ENCODE results near the gene RAPH1. TPM values are rescaled to one million over a fixed set of nuclear protein-coding genes. Genes with fewer than 3 reads are reported as not detected.

RAPH1 gene
- total and polyA plus RNA-seq, 3 experiments from 2014 or later: 2.8 to 3.5 TPM; not detected in 1

DNA sequence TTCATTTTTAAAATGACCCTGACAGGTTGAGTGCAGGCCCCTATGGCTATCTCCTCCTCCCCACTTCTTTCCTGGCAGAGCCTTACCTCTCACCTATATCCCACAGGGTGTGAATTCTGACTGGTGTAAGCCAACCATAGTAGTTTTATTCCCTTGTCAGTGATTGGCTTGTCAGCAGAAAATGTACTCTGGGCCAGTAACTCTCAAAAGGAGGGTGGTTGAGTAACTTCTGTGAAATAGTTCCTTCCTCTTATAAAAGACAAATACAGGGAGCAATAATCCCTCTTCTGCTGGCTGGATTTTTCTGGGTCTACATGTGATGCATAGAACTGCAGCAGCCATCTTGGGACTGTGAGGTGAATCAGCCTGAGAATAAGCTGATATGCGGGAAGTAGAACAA, 83.4 kb downstream of the RAPH1 start:
- Histone ChIP-seq H3K36me3 (ENCODE audit: insufficient read depth, low read length) (no peaks in the 10 kb centered on the region), H3K27me3 (ENCODE audit: insufficient read depth, low read length, poor library complexity, severe bottlenecking) (no peaks in the 10 kb centered on the region), H3K4me3 (ENCODE audit: low read length) (no peak overlapping the region), H3K4me1 (ENCODE audit: insufficient read depth, low read length) (no peaks in the 10 kb centered on the region), H3K9me3 (ENCODE audit: low read length) (no peaks in the 10 kb centered on the region), H3K27ac (ENCODE audit: low read depth, low read length) (no peak overlapping the region)
- H3K4me1 Mint-ChIP-seq: peaks cover 0 to 6% (median 0%) of the 10 kb centered on the region in 3 donors
- no peak for DNase-seq
- peaks cover 0 to 3% (median 0%) of the 10 kb centered on the region in 3 donors for H3K36me3 Mint-ChIP-seq
- H3K4me3 Mint-ChIP-seq: no peak overlapping the region
- ChIA-PET POLR2A (no interaction called here), CTCF (no interaction called here)
- H3K27me3 Mint-ChIP-seq: no peaks in the 10 kb centered on the region
- H3K9me3 Mint-ChIP-seq: no peaks in the 10 kb centered on the region
- peak overlapping the region in 2 of 8 donors; percentile 1 to 26 for H3K27ac Mint-ChIP-seq

DNA sequence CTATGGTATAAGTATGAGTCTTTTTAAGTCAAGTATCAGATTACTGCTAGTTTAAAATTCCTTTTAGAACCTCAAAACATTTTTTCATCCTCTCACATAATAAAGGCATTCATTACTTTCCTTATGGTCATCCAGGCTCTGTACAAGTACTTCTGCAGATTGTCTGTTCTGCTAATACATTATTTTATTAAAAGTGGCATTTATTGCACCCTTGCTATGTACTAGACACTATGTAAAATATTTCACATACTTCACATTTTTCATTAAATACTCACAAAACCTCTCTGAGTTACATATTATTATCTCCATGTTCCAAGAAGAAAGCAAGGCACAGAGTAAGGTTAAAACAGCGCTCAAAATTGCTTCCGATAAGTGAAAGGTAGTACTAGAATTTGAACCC, 84.1 kb downstream of the RAPH1 start:
- Mint-ChIP-seq H3K9me3 (no peaks in the 10 kb centered on the region), H3K36me3 (peaks cover 0 to 6% (median 0%) of the 10 kb centered on the region in 3 donors), H3K27ac (no peak overlapping the region), H3K4me1 (peaks cover 0 to 6% (median 0%) of the 10 kb centered on the region in 3 donors), H3K4me3 (no peak overlapping the region), H3K27me3 (no peaks in the 10 kb centered on the region)
- no peak overlapping the region for H3K4me3 ChIP-seq (ENCODE audit: low read length)
- H3K4me1 ChIP-seq (ENCODE audit: insufficient read depth, low read length): no peaks in the 10 kb centered on the region
- H3K9me3 ChIP-seq (ENCODE audit: low read length): no peaks in the 10 kb centered on the region
- POLR2A ChIA-PET: no interaction called here
- CTCF ChIA-PET: no interaction called here
- H3K27ac ChIP-seq (ENCODE audit: low read depth, low read length): no peak overlapping the region
- no peaks in the 10 kb centered on the region for H3K27me3 ChIP-seq (ENCODE audit: insufficient read depth, low read length, poor library complexity, severe bottlenecking)
- no peak for DNase-seq
- no peaks in the 10 kb centered on the region for H3K36me3 ChIP-seq (ENCODE audit: insufficient read depth, low read length)

GRCh38 chr2:203450561-203450960, 84.5 kb downstream of the RAPH1 start:
- no peaks in the 10 kb centered on the region for H3K9me3 ChIP-seq (ENCODE audit: low read length)
- no peak overlapping the region for H3K4me3 ChIP-seq (ENCODE audit: low read length)
- H3K9me3 Mint-ChIP-seq: no peaks in the 10 kb centered on the region
- ChIA-PET POLR2A (no interaction called here), CTCF (interaction anchor here (1.0 kb wide), 1 partner anchor 10 kb away, joined by 3 read pairs; no protein-coding TSS in a partner anchor)
- H3K27me3 Mint-ChIP-seq: no peaks in the 10 kb centered on the region
- no peak for DNase-seq
- H3K27ac ChIP-seq (ENCODE audit: low read depth, low read length): no peak overlapping the region
- H3K4me1 Mint-ChIP-seq: peaks cover 0 to 6% (median 0%) of the 10 kb centered on the region in 3 donors
- no peaks in the 10 kb centered on the region for H3K27me3 ChIP-seq (ENCODE audit: insufficient read depth, low read length, poor library complexity, severe bottlenecking)
- no peaks in the 10 kb centered on the region for H3K4me1 ChIP-seq (ENCODE audit: insufficient read depth, low read length)
- no peak overlapping the region for H3K27ac Mint-ChIP-seq
- H3K4me3 Mint-ChIP-seq: no peak overlapping the region
- no peaks in the 10 kb centered on the region for H3K36me3 ChIP-seq (ENCODE audit: insufficient read depth, low read length)
- H3K36me3 Mint-ChIP-seq: peaks cover 0 to 6% (median 0%) of the 10 kb centered on the region in 3 donors

- no peak overlapping the region for H3K27ac ChIP-seq (ENCODE audit: low read depth, low read length)
- ChIA-PET POLR2A (no interaction called here), CTCF (no interaction called here)
- no peaks in the 10 kb centered on the region for H3K27me3 ChIP-seq (ENCODE audit: insufficient read depth, low read length, poor library complexity, severe bottlenecking)
- DNase-seq: no peak
- Mint-ChIP-seq H3K4me1 (no peaks in the 10 kb centered on the region), H3K27me3 (no peaks in the 10 kb centered on the region), H3K9me3 (no peaks in the 10 kb centered on the region), H3K27ac (no peak overlapping the region), H3K4me3 (no peak overlapping the region), H3K36me3 (peaks cover 0 to 6% (median 0%) of the 10 kb centered on the region in 3 donors)
- no peaks in the 10 kb centered on the region for H3K4me1 ChIP-seq (ENCODE audit: insufficient read depth, low read length)
- H3K9me3 ChIP-seq (ENCODE audit: low read length): no peaks in the 10 kb centered on the region
- no peak overlapping the region for H3K4me3 ChIP-seq (ENCODE audit: low read length)
- no peaks in the 10 kb centered on the region for H3K36me3 ChIP-seq (ENCODE audit: insufficient read depth, low read length)
Observed at GRCh38 chr2:203446780-203447179, 88.3 kb downstream of the RAPH1 start.

GRCh38 chr2:203446071-203446481, 89.0 kb downstream of the RAPH1 start:
- Mint-ChIP-seq H3K27ac (no peak overlapping the region), H3K4me1 (no peaks in the 10 kb centered on the region), H3K4me3 (no peak overlapping the region), H3K9me3 (no peaks in the 10 kb centered on the region), H3K27me3 (no peaks in the 10 kb centered on the region), H3K36me3 (peaks cover 0 to 6% (median 0%) of the 10 kb centered on the region in 3 donors)
- Histone ChIP-seq H3K4me3 (ENCODE audit: low read length) (no peak overlapping the region), H3K36me3 (ENCODE audit: insufficient read depth, low read length) (no peaks in the 10 kb centered on the region), H3K4me1 (ENCODE audit: insufficient read depth, low read length) (no peaks in the 10 kb centered on the region), H3K27ac (ENCODE audit: low read depth, low read length) (no peak overlapping the region), H3K9me3 (ENCODE audit: low read length) (no peaks in the 10 kb centered on the region), H3K27me3 (ENCODE audit: insufficient read depth, low read length, poor library complexity, severe bottlenecking) (no peaks in the 10 kb centered on the region)
- DNase-seq: no peak
- POLR2A ChIA-PET: no interaction called here
- CTCF ChIA-PET: no interaction called here

GRCh38 chr2:203444738-203445137, 90.4 kb downstream of the RAPH1 start:
- ChIA-PET POLR2A (no interaction called here), CTCF (no interaction called here)
- Mint-ChIP-seq H3K4me3 (no peak overlapping the region), H3K9me3 (no peaks in the 10 kb centered on the region), H3K27ac (no peak overlapping the region), H3K27me3 (no peaks in the 10 kb centered on the region), H3K36me3 (peaks cover 0 to 6% (median 0%) of the 10 kb centered on the region in 3 donors), H3K4me1 (no peaks in the 10 kb centered on the region)
- no peak overlapping the region for H3K27ac ChIP-seq (ENCODE audit: low read depth, low read length)
- H3K27me3 ChIP-seq (ENCODE audit: insufficient read depth, low read length, poor library complexity, severe bottlenecking): no peaks in the 10 kb centered on the region
- no peaks in the 10 kb centered on the region for H3K4me1 ChIP-seq (ENCODE audit: insufficient read depth, low read length)
- no peaks in the 10 kb centered on the region for H3K36me3 ChIP-seq (ENCODE audit: insufficient read depth, low read length)
- no peak for DNase-seq
- no peak overlapping the region for H3K4me3 ChIP-seq (ENCODE audit: low read length)
- no peaks in the 10 kb centered on the region for H3K9me3 ChIP-seq (ENCODE audit: low read length)

DNA sequence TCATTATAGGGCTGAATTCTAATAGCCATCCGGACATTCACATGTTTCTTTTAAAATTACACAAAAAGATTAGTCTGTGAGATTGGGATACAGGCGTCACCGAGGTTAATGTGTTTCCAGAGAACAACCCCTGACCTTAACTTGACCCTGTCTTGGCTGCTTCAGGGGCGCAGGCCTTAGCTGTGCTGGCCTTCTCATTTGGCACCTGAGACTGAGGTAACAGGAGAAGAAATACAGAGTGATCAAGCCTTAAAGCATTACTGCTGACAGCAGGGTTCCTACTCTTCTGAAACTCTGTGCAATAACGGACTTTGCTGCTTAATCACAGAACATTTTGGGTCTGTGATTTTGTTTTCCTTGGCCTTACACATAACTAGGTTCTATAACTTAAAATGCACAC, 92.6 kb downstream of the RAPH1 start:
- no peaks in the 10 kb centered on the region for H3K36me3 ChIP-seq (ENCODE audit: insufficient read depth, low read length)
- no peak for DNase-seq
- POLR2A ChIA-PET: no interaction called here
- Mint-ChIP-seq H3K9me3 (no peaks in the 10 kb centered on the region), H3K4me1 (no peaks in the 10 kb centered on the region), H3K27me3 (no peaks in the 10 kb centered on the region), H3K27ac (no peak overlapping the region), H3K36me3 (peaks cover 0 to 2% (median 0%) of the 10 kb centered on the region in 3 donors), H3K4me3 (no peak overlapping the region)
- H3K4me1 ChIP-seq (ENCODE audit: insufficient read depth, low read length): no peaks in the 10 kb centered on the region
- CTCF ChIA-PET: no interaction called here
- no peak overlapping the region for H3K27ac ChIP-seq (ENCODE audit: low read depth, low read length)
- H3K4me3 ChIP-seq (ENCODE audit: low read length): no peak overlapping the region
- H3K27me3 ChIP-seq (ENCODE audit: insufficient read depth, low read length, poor library complexity, severe bottlenecking): no peaks in the 10 kb centered on the region
- no peaks in the 10 kb centered on the region for H3K9me3 ChIP-seq (ENCODE audit: low read length)

DNA sequence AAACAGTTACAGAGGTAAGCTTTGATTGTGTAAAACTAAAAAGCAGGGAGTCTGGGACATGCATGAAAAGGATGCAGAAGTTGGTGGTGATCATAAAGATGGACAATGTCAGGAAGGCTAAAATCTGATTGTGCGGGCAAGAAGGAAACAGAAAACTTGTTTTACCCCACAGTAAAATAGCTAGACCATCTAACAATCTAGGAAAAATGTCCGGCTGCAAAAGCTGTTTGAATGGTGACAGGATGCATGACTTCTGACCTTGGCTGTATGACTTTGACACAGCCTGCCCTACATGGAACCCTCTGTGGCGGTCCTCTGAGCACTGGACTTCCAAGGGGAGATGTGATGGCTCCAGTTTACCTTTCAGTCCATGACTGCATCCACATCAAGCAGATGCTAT, 93.6 kb downstream of the RAPH1 start:
- no peaks in the 10 kb centered on the region for H3K27me3 Mint-ChIP-seq
- CTCF ChIA-PET: no interaction called here
- H3K27ac ChIP-seq (ENCODE audit: low read depth, low read length): no peak overlapping the region
- H3K4me1 Mint-ChIP-seq: no peaks in the 10 kb centered on the region
- no peak overlapping the region for H3K4me3 Mint-ChIP-seq
- H3K27me3 ChIP-seq (ENCODE audit: insufficient read depth, low read length, poor library complexity, severe bottlenecking): no peaks in the 10 kb centered on the region
- H3K36me3 Mint-ChIP-seq: peaks cover 0 to 2% (median 1%) of the 10 kb centered on the region in 3 donors
- no peak overlapping the region for H3K4me3 ChIP-seq (ENCODE audit: low read length)
- no peaks in the 10 kb centered on the region for H3K4me1 ChIP-seq (ENCODE audit: insufficient read depth, low read length)
- POLR2A ChIA-PET: no interaction called here
- no peak for DNase-seq
- H3K36me3 ChIP-seq (ENCODE audit: insufficient read depth, low read length): no peaks in the 10 kb centered on the region
- H3K9me3 ChIP-seq (ENCODE audit: low read length): no peaks in the 10 kb centered on the region
- H3K9me3 Mint-ChIP-seq: no peaks in the 10 kb centered on the region
- H3K27ac Mint-ChIP-seq: no peak overlapping the region

- H3K27ac ChIP-seq (ENCODE audit: low read depth, low read length): no peak overlapping the region
- Mint-ChIP-seq H3K4me3 (no peak overlapping the region), H3K36me3 (peaks cover 0 to 5% (median 5%) of the 10 kb centered on the region in 3 donors), H3K4me1 (no peaks in the 10 kb centered on the region), H3K27ac (peak overlapping the region in 1 of 8 donors; percentile 74), H3K9me3 (no peaks in the 10 kb centered on the region), H3K27me3 (no peaks in the 10 kb centered on the region)
- no peaks in the 10 kb centered on the region for H3K36me3 ChIP-seq (ENCODE audit: insufficient read depth, low read length)
- no peak overlapping the region for H3K4me3 ChIP-seq (ENCODE audit: low read length)
- no peaks in the 10 kb centered on the region for H3K9me3 ChIP-seq (ENCODE audit: low read length)
- ChIA-PET POLR2A (no interaction called here), CTCF (interaction anchor here (1.0 kb wide), 1 partner anchor 9 kb away, joined by 3 read pairs; no protein-coding TSS in a partner anchor)
- no peaks in the 10 kb centered on the region for H3K4me1 ChIP-seq (ENCODE audit: insufficient read depth, low read length)
- DNase-seq: no peak
- H3K27me3 ChIP-seq (ENCODE audit: insufficient read depth, low read length, poor library complexity, severe bottlenecking): no peaks in the 10 kb centered on the region
Observed at GRCh38 chr2:203440671-203441070, 94.4 kb downstream of the RAPH1 start.
